ENCODE results near the gene POGLUT3. TPM values are rescaled to one million over a fixed set of nuclear protein-coding genes. Genes with fewer than 3 reads are reported as not detected.
A peak's percentile ranks its signal among the peaks of the same experiment; 100 is the strongest.

Gene POGLUT3
- total RNA-seq = 12.9 and 15.3 TPM in 2 replicates

GRCh38 chr11:108498046-108498815, at the start of gene POGLUT3:
TSS of gene POGLUT3 (minus strand) at chr11:108498384. CDS start at chr11:108498366, 18 bp downstream.
- DNase-seq (ENCODE audit: low read depth in 2 of 2) = peak; percentile 10 to 69

GRCh38 chr11:108545909-108546501, 47.8 kb upstream of the POGLUT3 start:
- no peak for DNase-seq (ENCODE audit: low read depth in 2 of 2)

GRCh38 chr11:108543316-108543964, 45.3 kb upstream of the POGLUT3 start:
- no peak for DNase-seq (ENCODE audit: low read depth in 2 of 2)

- DNase-seq (ENCODE audit: low read depth in 2 of 2) = no peak
Observed at GRCh38 chr11:108541531-108541930, 43.3 kb upstream of the POGLUT3 start.

- DNase-seq (ENCODE audit: low read depth in 2 of 2) = no peak
Observed at GRCh38 chr11:108538502-108538901, 40.3 kb upstream of the POGLUT3 start.

GRCh38 chr11:108538022-108538424, 39.8 kb upstream of the POGLUT3 start:
- DNase-seq (ENCODE audit: low read depth in 2 of 2) = no peak

- no peak for DNase-seq (ENCODE audit: low read depth in 2 of 2)
Observed at GRCh38 chr11:108536783-108537182, 38.6 kb upstream of the POGLUT3 start.

GRCh38 chr11:108535384-108535955, 37.3 kb upstream of the POGLUT3 start:
- DNase-seq (ENCODE audit: low read depth in 2 of 2) = no peak

- DNase-seq (ENCODE audit: low read depth in 2 of 2) = no peak
Observed at GRCh38 chr11:108534274-108534882, 36.2 kb upstream of the POGLUT3 start.

- DNase-seq (ENCODE audit: low read depth in 2 of 2) = no peak
Observed at GRCh38 chr11:108530426-108530825, 32.2 kb upstream of the POGLUT3 start.

GRCh38 chr11:108527382-108527781, 29.2 kb upstream of the POGLUT3 start:
- no peak for DNase-seq (ENCODE audit: low read depth in 2 of 2)

GRCh38 chr11:108525161-108525560, 27.0 kb upstream of the POGLUT3 start:
- DNase-seq (ENCODE audit: low read depth in 2 of 2) = no peak

GRCh38 chr11:108524422-108524821, 26.2 kb upstream of the POGLUT3 start:
- DNase-seq (ENCODE audit: low read depth in 2 of 2) = no peak

GRCh38 chr11:108522318-108522717, 24.1 kb upstream of the POGLUT3 start:
- DNase-seq (ENCODE audit: low read depth in 2 of 2) = no peak

- DNase-seq (ENCODE audit: low read depth in 2 of 2) = no peak
Observed at GRCh38 chr11:108518581-108518980, 20.4 kb upstream of the POGLUT3 start.

GRCh38 chr11:108516125-108516524, 17.9 kb upstream of the POGLUT3 start:
- no peak for DNase-seq (ENCODE audit: low read depth in 2 of 2)

GRCh38 chr11:108512708-108513107, 14.5 kb upstream of the POGLUT3 start:
- DNase-seq (ENCODE audit: low read depth in 2 of 2) = no peak

- DNase-seq (ENCODE audit: low read depth in 2 of 2) = no peak
Observed at GRCh38 chr11:108511851-108512474, 13.8 kb upstream of the POGLUT3 start.

GRCh38 chr11:108508653-108509593, 10.7 kb upstream of the POGLUT3 start:
- no peak for DNase-seq (ENCODE audit: low read depth in 2 of 2)

- no peak for DNase-seq (ENCODE audit: low read depth in 2 of 2)
Observed at GRCh38 chr11:108501396-108501795, 3.2 kb upstream of the POGLUT3 start.

Measured in dermis microvascular lymphatic vessel endothelial cell (primary cell).